GM10266 (cell line): Measurements from ENCODE around the gene LRRC10B.

Experiments used
- DNase-seq: peaks from one replicate; pipeline ENCODE4 v3.0.0; 2012; ENCODE audit errors: extremely low spot score
- CTCF ChIP-seq: IDR thresholded peaks from 2 replicates; pipeline ENCODE4 v1.5.1; 2012; ENCODE audit warnings: mild to moderate bottlenecking, low read depth; ENCODE audit not compliant: control insufficient read depth, insufficient read depth; ENCODE audit errors: missing control alignments

The LRRC10B gene

DNA sequence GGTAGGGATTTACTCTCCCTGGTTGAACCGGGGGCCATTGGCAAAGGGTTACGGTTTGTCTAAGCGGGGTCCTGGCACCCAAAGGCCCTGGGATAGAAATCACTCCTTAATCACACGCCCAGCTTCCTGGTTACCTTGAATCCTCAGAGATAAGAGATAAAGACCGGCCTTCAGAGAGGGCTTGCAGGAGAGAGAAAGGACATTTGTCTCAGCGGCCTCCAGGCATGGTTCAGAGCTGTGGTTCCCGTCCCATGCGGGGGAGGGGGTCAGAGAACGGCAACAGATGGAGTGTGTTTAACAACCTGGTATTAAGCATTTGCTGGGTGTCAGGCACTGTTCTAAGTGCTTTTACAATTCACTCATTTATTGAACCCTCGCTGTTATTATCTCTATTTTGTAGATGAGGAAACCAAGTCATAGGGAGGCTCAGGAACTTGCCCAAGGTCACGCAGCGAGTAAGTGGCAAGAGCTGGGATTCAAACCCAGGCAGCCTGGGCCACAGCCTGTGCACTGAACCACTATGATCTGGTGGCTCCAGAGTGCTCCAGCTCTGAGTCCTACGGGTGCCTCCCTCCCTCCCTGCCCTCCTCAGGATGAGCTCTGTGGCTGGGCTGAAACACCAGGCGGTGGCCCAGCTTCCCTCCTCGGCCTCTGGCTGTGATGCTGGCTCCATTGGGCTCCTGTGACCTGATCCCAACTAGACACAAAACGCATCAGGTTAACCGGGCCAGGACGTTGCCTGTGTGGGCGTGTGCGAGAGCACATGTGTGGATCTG lies 18.6 kb downstream of the LRRC10B start:
- DNase-seq, result no peak
- TF ChIP-seq CTCF, result no peak

DNA sequence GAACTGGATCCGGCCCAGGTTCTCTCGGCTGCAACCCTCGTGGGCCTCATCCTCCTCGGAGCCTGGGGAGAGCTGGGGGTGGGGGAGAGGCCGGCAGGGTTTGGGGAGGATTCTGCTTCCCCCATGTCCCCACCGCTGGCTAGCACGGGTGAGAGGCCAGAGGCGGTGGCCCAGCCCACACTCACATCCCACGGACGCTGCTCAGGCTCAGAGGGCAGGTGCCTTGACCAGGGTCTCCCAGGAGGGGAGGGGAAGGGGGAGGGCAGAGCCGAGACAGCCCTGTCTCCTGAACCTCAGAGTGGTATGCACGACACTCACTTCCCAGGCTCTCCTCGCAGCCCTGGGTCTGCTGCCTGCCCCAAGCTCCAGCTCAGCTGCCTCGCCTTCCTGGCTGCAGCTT lies 19.6 kb downstream of the LRRC10B start:
- no peak for TF ChIP-seq CTCF
- DNase-seq, result no peak

GRCh38 chr11:61529537-61530225 lies 21.1 kb downstream of the LRRC10B start:
- no peak for TF ChIP-seq CTCF
- no peak for DNase-seq

DNA sequence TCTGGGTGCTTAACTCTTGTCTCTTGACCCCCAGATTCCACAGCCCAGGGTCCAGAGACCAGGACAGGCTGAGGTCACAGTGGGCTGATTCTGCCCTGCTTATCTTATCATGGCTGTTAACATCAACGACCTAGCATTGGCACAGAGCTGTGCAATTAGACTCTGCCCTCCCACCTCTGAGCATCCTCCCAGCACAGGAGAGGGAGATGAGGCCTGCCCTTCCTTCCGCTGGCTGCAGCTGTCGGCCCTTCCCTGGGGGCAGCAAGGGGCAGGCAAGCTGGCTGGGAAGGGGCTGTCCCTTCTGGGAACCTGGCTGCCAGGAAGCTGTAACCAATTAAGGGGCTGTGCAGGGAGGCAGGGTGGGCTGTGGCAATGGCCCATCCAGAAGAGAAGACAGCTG lies 22.5 kb downstream of the LRRC10B start:
- no peak for DNase-seq
- no peak for TF ChIP-seq CTCF

DNA sequence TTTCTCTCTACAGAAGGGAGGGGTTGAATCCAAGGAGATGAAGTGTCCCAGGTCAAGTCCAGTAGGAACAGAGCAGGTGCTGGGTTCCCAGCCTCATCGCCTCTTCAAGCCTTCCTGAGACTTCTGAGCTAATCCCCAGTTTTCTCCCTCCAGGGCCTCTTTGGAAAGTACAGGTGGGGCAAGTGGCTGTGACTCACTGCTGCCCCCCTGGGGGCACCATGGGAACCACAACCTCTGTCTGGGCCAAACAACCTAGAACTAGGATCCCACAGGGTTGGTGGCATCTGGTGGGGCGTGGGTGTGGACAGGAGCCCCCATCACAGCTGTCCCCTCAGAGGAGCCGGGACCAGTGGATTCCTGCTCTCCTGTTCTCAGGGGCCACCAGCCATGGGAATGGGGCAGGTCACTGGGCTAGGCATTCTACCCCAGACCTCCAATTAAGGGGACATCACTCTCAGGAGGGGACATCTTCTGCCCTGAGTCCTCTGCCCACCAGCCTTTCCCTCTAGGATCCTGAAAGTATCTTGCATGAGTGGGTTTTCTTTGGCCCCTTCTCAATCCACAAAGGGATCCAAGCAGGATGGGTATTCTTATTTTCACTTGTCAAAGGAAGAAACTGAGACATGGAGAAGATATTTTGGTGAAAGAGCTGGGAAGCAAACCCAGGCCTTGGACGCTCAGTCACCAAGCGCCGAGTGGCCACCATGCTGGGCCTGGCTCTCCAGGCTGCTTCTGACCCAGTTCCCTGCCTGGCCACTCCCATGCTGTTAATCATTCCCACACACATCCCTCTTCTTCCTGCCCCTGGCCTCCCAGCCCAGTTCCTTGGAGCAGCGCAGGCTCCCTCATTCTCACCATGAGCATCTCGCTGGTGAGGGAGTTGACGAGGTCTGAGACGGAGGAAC lies 23.8 kb downstream of the LRRC10B start:
- peak; percentile 77 for TF ChIP-seq CTCF
- DNase-seq, result peak; percentile 83

DNA sequence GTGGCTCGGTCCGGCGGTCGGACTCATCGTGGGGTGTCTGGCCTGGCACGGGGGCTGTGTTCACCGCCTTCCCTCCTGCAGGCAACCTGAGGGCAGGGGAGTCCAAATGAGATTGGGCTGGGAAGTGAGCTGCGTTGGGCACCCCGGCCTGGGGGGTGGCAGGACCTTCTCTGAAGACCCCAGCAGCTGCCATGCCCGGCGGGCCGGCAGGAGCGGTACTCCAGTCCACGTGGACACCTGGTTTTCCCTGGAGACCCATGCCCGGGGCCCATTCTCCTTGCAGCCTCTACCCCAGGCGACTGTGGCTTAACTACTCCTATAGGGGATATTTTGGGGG lies 24.5 kb downstream of the LRRC10B start:
- DNase-seq, result no peak
- no peak for TF ChIP-seq CTCF
